ENCODE measurements around the gene ZNF77. TPM values are rescaled to one million over a fixed set of nuclear protein-coding genes. Genes with fewer than 3 reads are reported as not detected.

The ZNF77 gene
- total and polyA plus RNA-seq, 9 donors = 3.0 to 7.4 (median 5.2) TPM

DNA sequence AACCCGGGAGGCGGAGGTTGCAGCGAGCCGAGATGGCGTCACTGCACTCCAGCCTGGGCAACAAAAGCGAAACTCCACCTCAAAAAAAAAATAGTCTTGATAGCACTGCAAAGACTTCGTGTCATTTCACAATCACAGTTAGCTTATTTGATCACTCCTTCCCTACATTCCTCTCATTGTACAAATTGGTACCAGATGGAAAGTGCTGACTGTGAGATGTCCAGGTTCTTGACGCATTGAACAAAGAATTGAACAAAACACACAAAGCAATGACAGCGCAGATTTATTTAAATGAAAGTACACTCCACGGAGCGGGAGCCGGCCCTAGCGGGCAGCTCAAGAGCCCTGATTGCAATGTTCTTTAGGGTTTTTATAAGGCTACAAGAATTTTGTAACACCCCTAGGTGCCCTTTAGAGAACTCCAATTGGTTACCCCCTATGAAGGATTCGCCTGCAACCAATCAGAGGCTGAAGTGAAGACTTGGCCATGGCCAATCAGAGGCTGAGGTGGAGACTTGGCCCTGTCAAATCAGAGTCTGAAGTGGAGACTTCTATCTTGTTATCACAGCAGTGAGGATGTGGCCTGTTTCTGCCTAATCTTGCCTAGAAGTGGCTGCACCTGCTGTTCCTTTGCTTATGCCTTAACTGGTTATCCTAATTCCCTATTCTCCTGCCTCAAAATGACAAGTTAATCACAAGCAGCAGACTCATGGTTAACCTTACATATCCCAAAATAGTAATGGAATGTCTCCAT, 60.9 kb downstream of the ZNF77 start:
- no peak for DNase-seq
- H3K9me3 ChIP-seq = no peaks in the 10 kb centered on the region
- intact Hi-C loops (cut with DNase I) = no loop called here
- H3K4me1 ChIP-seq (ENCODE audit: insufficient read depth) = no peaks in the 10 kb centered on the region
- no peaks in the 10 kb centered on the region for H3K27me3 ChIP-seq
- WGBS, 3 donors = 87 to 90% (median 88%) methylated on average over 14 of the region's 14 CpGs
- TF ChIP-seq POLR2A (IDR thresholded peaks at IDR 0.05) = no peak
- TF ChIP-seq CTCF (IDR thresholded peaks at IDR 0.05) = no peak
- no peak for TF ChIP-seq EP300 (IDR thresholded peaks at IDR 0.05)
- no peaks in the 10 kb centered on the region for H3K36me3 ChIP-seq
- no peak overlapping the region for H3K27ac ChIP-seq
- no peak overlapping the region for H3K4me3 ChIP-seq

Other genes with a start within 250 kb of the ZNF77 start
- gene GNG7, start 242.3 kb downstream of the ZNF77 start, total RNA-seq = 10 to 100 TPM in 5 of 7 donors, 1 to 10 TPM in 2; 4.1 to 36.3 (median 15.9) TPM
- 10 to 100 TPM in 1 of 2 donors, 1 to 10 TPM in 1; 7.8 to 12.3 TPM for gene GNG7, start 242.3 kb downstream of the ZNF77 start, polyA plus RNA-seq
- 10 to 100 TPM in 1 of 7 donors, 1 to 10 TPM in 5, under 1 TPM in 1; 0.24 to 16.0 (median 8.0) TPM for gene DIRAS1, start 223.6 kb downstream of the ZNF77 start, total RNA-seq
- gene DIRAS1, start 223.6 kb downstream of the ZNF77 start, polyA plus RNA-seq = 1 to 10 TPM; 2.1 to 5.2 TPM
- gene SLC39A3, start 205.0 kb downstream of the ZNF77 start, total RNA-seq = 10 to 100 TPM; 12.2 to 40.2 (median 18.3) TPM
- gene SLC39A3, start 205.0 kb downstream of the ZNF77 start, polyA plus RNA-seq = 10 to 100 TPM; 11.6 to 18.2 TPM
- 10 to 100 TPM; 42.0 to 65.3 (median 53.4) TPM for gene SGTA, start 161.7 kb downstream of the ZNF77 start, total RNA-seq
- gene SGTA, start 161.7 kb downstream of the ZNF77 start, polyA plus RNA-seq = 10 to 100 TPM; 27.0 to 65.5 TPM
- gene THOP1, start 159.5 kb downstream of the ZNF77 start, total RNA-seq = 10 to 100 TPM; 26.2 to 54.7 (median 39.5) TPM
- 10 to 100 TPM; 11.3 to 44.3 TPM for gene THOP1, start 159.5 kb downstream of the ZNF77 start, polyA plus RNA-seq
- gene ZNF554, start 125.1 kb downstream of the ZNF77 start, total RNA-seq = 10 to 100 TPM in 1 of 7 donors, 1 to 10 TPM in 6; 4.9 to 10.5 (median 7.6) TPM
- 1 to 10 TPM; 5.7 to 6.9 TPM for gene ZNF554, start 125.1 kb downstream of the ZNF77 start, polyA plus RNA-seq
- 10 to 100 TPM in 6 of 7 donors, 1 to 10 TPM in 1; 4.5 to 18.0 (median 14.8) TPM for gene ZNF555, start 103.5 kb downstream of the ZNF77 start, total RNA-seq
- 1 to 10 TPM; 5.7 to 6.7 TPM for gene ZNF555, start 103.5 kb downstream of the ZNF77 start, polyA plus RNA-seq
- 1 to 10 TPM; 2.8 to 9.0 (median 6.9) TPM for gene ZNF556, start 77.6 kb downstream of the ZNF77 start, total RNA-seq
- 1 to 10 TPM; 3.8 to 3.9 TPM for gene ZNF556, start 77.6 kb downstream of the ZNF77 start, polyA plus RNA-seq
- 1 to 10 TPM; 3.7 to 6.5 (median 5.1) TPM for gene ZNF57, start 44.0 kb downstream of the ZNF77 start, total RNA-seq
- 1 to 10 TPM; 4.7 TPM for gene ZNF57, start 44.0 kb downstream of the ZNF77 start, polyA plus RNA-seq
- gene TLE6, start 32.6 kb upstream of the ZNF77 start, total RNA-seq = 1 to 10 TPM in 2 of 7 donors, under 1 TPM in 5; 0.41 to 1.2 (median 0.79) TPM
- 1 to 10 TPM in 1 of 2 donors, under 1 TPM in 1; 0.70 to 1.2 TPM for gene TLE6, start 32.6 kb upstream of the ZNF77 start, polyA plus RNA-seq
- 10 to 100 TPM; 31.1 to 43.9 (median 36.4) TPM for gene TLE2, start 84.3 kb upstream of the ZNF77 start, total RNA-seq
- gene TLE2, start 84.3 kb upstream of the ZNF77 start, polyA plus RNA-seq = 10 to 100 TPM; 15.1 to 21.4 TPM
- gene TLE5, start 117.5 kb upstream of the ZNF77 start, total RNA-seq = 100 to 1,000 TPM; 274 to 670 (median 503) TPM
- gene TLE5, start 117.5 kb upstream of the ZNF77 start, polyA plus RNA-seq = 100 to 1,000 TPM; 241 to 530 TPM
- 10 to 100 TPM; 27.3 to 66.7 (median 57.1) TPM for gene GNA11, start 149.4 kb upstream of the ZNF77 start, total RNA-seq
- 10 to 100 TPM; 44.0 to 46.2 TPM for gene GNA11, start 149.4 kb upstream of the ZNF77 start, polyA plus RNA-seq
- 1 to 10 TPM; 1.2 to 4.8 (median 1.4) TPM for gene GNA15, start 191.1 kb upstream of the ZNF77 start, total RNA-seq
- 1 to 10 TPM; 1.2 to 1.9 TPM for gene GNA15, start 191.1 kb upstream of the ZNF77 start, polyA plus RNA-seq
- gene S1PR4, start 233.8 kb upstream of the ZNF77 start, total RNA-seq = 1 to 10 TPM in 1 of 7 donors, under 1 TPM in 5, not detected in 1; 0.20 to 1.1 (median 0.49) TPM
- 1 to 10 TPM in 1 of 2 donors, not detected in 1; 1.0 TPM for gene S1PR4, start 233.8 kb upstream of the ZNF77 start, polyA plus RNA-seq
- gene NCLN, start 241.0 kb upstream of the ZNF77 start, total RNA-seq = 10 to 100 TPM; 11.4 to 43.6 (median 25.2) TPM
- 10 to 100 TPM in 1 of 2 donors, 1 to 10 TPM in 1; 5.3 to 22.1 TPM for gene NCLN, start 241.0 kb upstream of the ZNF77 start, polyA plus RNA-seq

Measured in ovary (tissue), 9 donors.